ENCODE measurements around the gene GFY.

DNA sequence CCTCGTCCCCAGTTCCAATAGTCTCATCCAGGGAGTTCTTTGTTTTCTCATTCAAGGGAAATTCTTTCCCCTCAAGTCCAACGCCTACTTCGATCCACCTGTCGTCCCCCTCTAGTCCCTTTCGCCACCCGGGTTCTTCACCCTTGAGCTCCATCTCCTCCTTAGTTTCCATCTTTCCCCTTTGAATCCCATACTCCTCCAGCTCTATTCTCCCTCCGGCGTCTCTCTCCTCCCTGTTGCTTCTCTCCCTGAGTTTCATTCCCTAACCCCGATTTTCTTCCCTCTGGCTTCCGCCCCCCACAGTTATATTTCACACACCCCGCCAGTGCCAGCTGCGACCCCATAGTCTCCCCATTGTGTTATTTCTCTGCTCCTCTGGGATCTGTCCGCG, 16.8 kb downstream of the GFY start:
- TF ChIP-seq EP300 (IDR thresholded peaks at IDR 0.05; ENCODE audit: borderline replicate concordance in 1 of 2, control insufficient read depth in 1 of 2, low read depth in 2 of 2, low read length in 2 of 2) (no peak), CTCF (IDR thresholded peaks at IDR 0.05 in 2 of 3, conservative IDR thresholded peaks at IDR 0.05 in 1 of 3; ENCODE audit: control insufficient read depth in 2 of 3, extremely low read depth in 1 of 3, insufficient read depth in 1 of 3, low read depth in 3 of 3, low read length in 3 of 3) (no peak), ZBTB33 (IDR thresholded peaks at IDR 0.05) (no peak), BCL11A (IDR thresholded peaks at IDR 0.05; ENCODE audit: low read depth, low read length) (no peak), PML (IDR thresholded peaks at IDR 0.05; ENCODE audit: low read length) (no peak), ELK1 (IDR thresholded peaks at IDR 0.05; ENCODE audit: low read depth, low read length) (no peak), MXI1 (IDR thresholded peaks at IDR 0.05; ENCODE audit: low read depth, low read length) (no peak), POLR2A (IDR thresholded peaks at IDR 0.05; ENCODE audit: low read depth, low read length) (no peak), ATF3 (IDR thresholded peaks at IDR 0.05; ENCODE audit: borderline replicate concordance, extremely low read depth, low read depth, low read length) (no peak), CREM (IDR thresholded peaks at IDR 0.05; ENCODE audit: low read depth) (no peak), MYC (IDR thresholded peaks at IDR 0.05; ENCODE audit: insufficient read depth, insufficient read length, insufficient replicate concordance, low read length, severe bottlenecking) (no peak)
- TF ChIP-seq, protein P1, sequence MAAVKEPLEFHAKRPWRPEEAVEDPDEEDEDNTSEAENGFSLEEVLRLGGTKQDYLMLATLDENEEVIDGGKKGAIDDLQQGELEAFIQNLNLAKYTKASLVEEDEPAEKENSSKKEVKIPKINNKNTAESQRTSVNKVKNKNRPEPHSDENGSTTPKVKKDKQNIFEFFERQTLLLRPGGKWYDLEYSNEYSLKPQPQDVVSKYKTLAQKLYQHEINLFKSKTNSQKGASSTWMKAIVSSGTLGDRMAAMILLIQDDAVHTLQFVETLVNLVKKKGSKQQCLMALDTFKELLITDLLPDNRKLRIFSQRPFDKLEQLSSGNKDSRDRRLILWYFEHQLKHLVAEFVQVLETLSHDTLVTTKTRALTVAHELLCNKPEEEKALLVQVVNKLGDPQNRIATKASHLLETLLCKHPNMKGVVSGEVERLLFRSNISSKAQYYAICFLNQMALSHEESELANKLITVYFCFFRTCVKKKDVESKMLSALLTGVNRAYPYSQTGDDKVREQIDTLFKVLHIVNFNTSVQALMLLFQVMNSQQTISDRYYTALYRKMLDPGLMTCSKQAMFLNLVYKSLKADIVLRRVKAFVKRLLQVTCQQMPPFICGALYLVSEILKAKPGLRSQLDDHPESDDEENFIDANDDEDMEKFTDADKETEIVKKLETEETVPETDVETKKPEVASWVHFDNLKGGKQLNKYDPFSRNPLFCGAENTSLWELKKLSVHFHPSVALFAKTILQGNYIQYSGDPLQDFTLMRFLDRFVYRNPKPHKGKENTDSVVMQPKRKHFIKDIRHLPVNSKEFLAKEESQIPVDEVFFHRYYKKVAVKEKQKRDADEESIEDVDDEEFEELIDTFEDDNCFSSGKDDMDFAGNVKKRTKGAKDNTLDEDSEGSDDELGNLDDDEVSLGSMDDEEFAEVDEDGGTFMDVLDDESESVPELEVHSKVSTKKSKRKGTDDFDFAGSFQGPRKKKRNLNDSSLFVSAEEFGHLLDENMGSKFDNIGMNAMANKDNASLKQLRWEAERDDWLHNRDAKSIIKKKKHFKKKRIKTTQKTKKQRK (IDR thresholded peaks at IDR 0.05; ENCODE audit: low read depth, low read length): no peak
- TF ChIP-seq, protein P2, sequence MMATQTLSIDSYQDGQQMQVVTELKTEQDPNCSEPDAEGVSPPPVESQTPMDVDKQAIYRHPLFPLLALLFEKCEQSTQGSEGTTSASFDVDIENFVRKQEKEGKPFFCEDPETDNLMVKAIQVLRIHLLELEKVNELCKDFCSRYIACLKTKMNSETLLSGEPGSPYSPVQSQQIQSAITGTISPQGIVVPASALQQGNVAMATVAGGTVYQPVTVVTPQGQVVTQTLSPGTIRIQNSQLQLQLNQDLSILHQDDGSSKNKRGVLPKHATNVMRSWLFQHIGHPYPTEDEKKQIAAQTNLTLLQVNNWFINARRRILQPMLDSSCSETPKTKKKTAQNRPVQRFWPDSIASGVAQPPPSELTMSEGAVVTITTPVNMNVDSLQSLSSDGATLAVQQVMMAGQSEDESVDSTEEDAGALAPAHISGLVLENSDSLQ (IDR thresholded peaks at IDR 0.05): no peak

All from GM12878 (cell line).